Endothelial cell of umbilical vein (primary cell): ENCODE results near the gene FLNB. TPM values are rescaled to one million over a fixed set of nuclear protein-coding genes. Genes with fewer than 3 reads are reported as not detected.

ENCODE experiments used
- BruUV-seq: library from RNA; stranded (reverse); fragments of 400-500 nt; replicated peaks from 2 replicates; lab custom pipeline; 2021; lab: Mats Ljungman, UMichigan
- CTCF ChIA-PET: fragments of 300-600, 350-600 bp; sonication (Branson Sonifier 250); formaldehyde crosslinking; loops from one replicate; lab custom pipeline; 2021; ENCODE audit warnings: antibody characterized with exemption, inconsistent platforms; lab: Charles Lee
- POLR2A ChIA-PET: fragments of 300-600, 350-600 bp; sonication (Branson Sonifier 250); formaldehyde crosslinking; loops from one replicate; lab custom pipeline; 2021; ENCODE audit warnings: antibody characterized with exemption, inconsistent platforms; lab: Charles Lee
- DNase-seq: peaks from one replicate; pipeline ENCODE4 v3.0.0-alpha.2; 2011; ENCODE audit warnings: low read depth, low spot score
- FAIRE-seq: peaks from 2 replicates; lab custom pipeline; 2011; peaks lifted over from hg19 to GRCh38; lab: Jason Lieb, UNC
- H2AFZ ChIP-seq: 2 replicates; pipeline ENCODE4 v1.6.0; 2012; ENCODE audit warnings: low read depth, low read length, control low read depth, inconsistent platforms
- H3K27ac ChIP-seq: 2 replicates; pipeline ENCODE4 v1.5.1; 2011; ENCODE audit warnings: low read depth, mild to moderate bottlenecking, control low read depth, low read length, moderate library complexity; ENCODE audit not compliant: insufficient read depth
- H3K27me3 ChIP-seq, 2 experiments: 2 replicates each; pipeline versions ENCODE4 v1.6.0 to v1.6.1; 2011; ENCODE audit warnings: low read length in 2 of 2, mixed read lengths in 1 of 2; ENCODE audit not compliant: control insufficient read depth in 2 of 2, insufficient read depth in 2 of 2
- H3K36me3 ChIP-seq, 2 experiments: 2 replicates in 1 of 2; 3 replicates in 1 of 2; pipeline ENCODE4 v1.5.1; 2011; ENCODE audit warnings: low read length in 2 of 2, mild to moderate bottlenecking in 1 of 2, moderate library complexity in 1 of 2; ENCODE audit not compliant: control insufficient read depth in 2 of 2, insufficient read depth in 2 of 2; ENCODE audit errors: extremely low read depth in 1 of 2
- H3K4me1 ChIP-seq: 3 replicates; pipeline ENCODE4 v1.5.1; 2011; ENCODE audit warnings: mild to moderate bottlenecking, low read length; ENCODE audit not compliant: control insufficient read depth, insufficient read depth; ENCODE audit errors: extremely low read depth
- H3K4me2 ChIP-seq: 2 replicates; pipeline ENCODE4 v1.6.1; 2011; ENCODE audit warnings: low read length, control low read depth, mixed read lengths; ENCODE audit not compliant: insufficient read depth
- H3K4me3 ChIP-seq, 3 experiments: fragments of 200-600 bp in 1 of 3; sonication (generic), shearing (Covaris generic) in 1 of 3; replicated peaks in 1 of 3; 2 replicates each; pipeline ENCODE4 v1.5.1; 2011 to 2016; ENCODE audit warnings: control low read depth in 3 of 3, low read length in 3 of 3, mild to moderate bottlenecking in 2 of 3, inconsistent platforms in 1 of 3, low read depth in 1 of 3, moderate library complexity in 1 of 3; ENCODE audit not compliant: insufficient read depth in 1 of 3
- H3K79me2 ChIP-seq: 2 replicates; pipeline ENCODE4 v1.6.0; 2012; ENCODE audit warnings: low read length, inconsistent platforms; ENCODE audit not compliant: control insufficient read depth, insufficient read depth
- H3K9ac ChIP-seq: replicated peaks from 2 replicates; pipeline ENCODE3; 2011; ENCODE audit warnings: low read length, control low read depth; ENCODE audit not compliant: insufficient read depth; ENCODE audit errors: extremely low read depth
- H3K9me1 ChIP-seq: replicated peaks from 3 replicates; pipeline ENCODE4 v1.6.0; 2011; ENCODE audit warnings: mild to moderate bottlenecking, low read length; ENCODE audit not compliant: control insufficient read depth, insufficient read depth; ENCODE audit errors: extremely low read depth
- H3K9me3 ChIP-seq: replicated peaks from 2 replicates; pipeline ENCODE4 v1.5.1; 2012; ENCODE audit warnings: low read length, inconsistent platforms; ENCODE audit not compliant: control insufficient read depth, insufficient read depth
- H4K20me1 ChIP-seq: replicated peaks from 2 replicates; pipeline ENCODE3; 2011; ENCODE audit warnings: mild to moderate bottlenecking, low read length; ENCODE audit not compliant: control insufficient read depth, insufficient read depth; ENCODE audit errors: extremely low read depth
- CTCF ChIP-seq, 2 donors: IDR thresholded peaks; 1 replicate in 1 of 2; 2 replicates in 1 of 2; pipeline ENCODE4 v1.5.1; 2011; ENCODE audit warnings: low read length in 2 of 2, mild to moderate bottlenecking in 2 of 2, moderate library complexity in 2 of 2, control low read depth in 1 of 2, inconsistent platforms in 1 of 2, low read depth in 1 of 2; ENCODE audit not compliant: insufficient read depth in 1 of 2; ENCODE audit errors: extremely low read depth in 1 of 2
- EZH2 ChIP-seq: IDR thresholded peaks from 2 replicates; pipeline ENCODE4 v1.6.1; 2012; ENCODE audit warnings: borderline replicate concordance, low read depth, mild to moderate bottlenecking, moderate library complexity, low read length, inconsistent platforms; ENCODE audit not compliant: severe bottlenecking
- FOS ChIP-seq: IDR thresholded peaks from 2 replicates; pipeline ENCODE4 v1.6.1; 2011; ENCODE audit warnings: mild to moderate bottlenecking, low read length, moderate library complexity, borderline replicate concordance; ENCODE audit not compliant: insufficient read depth
- GATA2 ChIP-seq: IDR thresholded peaks from 2 replicates; pipeline ENCODE4 v1.7.0; 2011; ENCODE audit warnings: low read depth, mild to moderate bottlenecking, moderate library complexity, mixed read lengths, low read length; ENCODE audit not compliant: insufficient read length, insufficient read depth
- JUN ChIP-seq: IDR thresholded peaks from 2 replicates; pipeline ENCODE4 v1.6.1; 2011; ENCODE audit warnings: borderline replicate concordance, low read depth; ENCODE audit not compliant: insufficient read length, insufficient read depth
- MAX ChIP-seq: IDR thresholded peaks from 2 replicates; pipeline ENCODE4 v1.6.1; 2011; ENCODE audit not compliant: insufficient read depth, insufficient read length
- MYC ChIP-seq: IDR thresholded peaks from one replicate; pipeline ENCODE4 v1.6.1; 2011; ENCODE audit warnings: mild to moderate bottlenecking, low read depth, low read length
- POLR2A ChIP-seq: IDR thresholded peaks from 2 replicates; pipeline ENCODE4 v1.6.1; 2012; ENCODE audit warnings: low read depth, mild to moderate bottlenecking, control low read depth, low read length
- POLR2AphosphoS5 ChIP-seq: IDR thresholded peaks from 2 replicates; pipeline ENCODE4 v1.6.1; 2012; ENCODE audit warnings: low read depth, mild to moderate bottlenecking, control low read depth, low read length, moderate library complexity; ENCODE audit not compliant: insufficient read depth
- dilution Hi-C: fragments of 300-500 bp; cut with MboI; formaldehyde crosslinking; loops from one replicate; pipeline ENCODE4 v1.15.0; 2019; ENCODE audit warnings: low sequenced_read_pairs; ENCODE audit not compliant: extremely low pct_ligation_motif_present
- intact Hi-C: fragments of 100-400 bp; cut with micrococcal nuclease; formaldehyde crosslinking; loops from one replicate; pipeline ENCODE4 v1.10.0; 2022
- polyA plus RNA-seq, 4 experiments: library from polyadenylated mRNA; depleted of rRNA in 3 of 4; stranded (reverse) in 3 of 4; unstranded in 1 of 4; fragments of >200 nt; gene quantifications; 2 replicates each; pipeline versions ENCODE4 v1.2.1 to v1.2.3, GENCODE V29; 2011 to 2012; ENCODE audit warnings: missing spikeins in 1 of 4
- total RNA-seq: library from RNA; stranded (reverse); gene quantifications from 2 replicates; pipeline ENCODE4 v1.2.3, GENCODE V29; 2021

FLNB gene
- total and polyA plus RNA-seq, 2 donors (not counting 3 experiments of a cell fraction or from before 2014, with no cell fraction given): 479 to 670 TPM

- peaks cover 6% of the 10 kb centered on the region for H3K79me2 ChIP-seq
- DNase-seq: no peak
- peaks cover 40 to 49% of the 10 kb centered on the region in 2 experiments for H3K36me3 ChIP-seq
- TF ChIP-seq FOS (no peak), MAX (no peak), GATA2 (no peak), MYC (no peak), JUN (no peak), POLR2A (no peak), EZH2 (no peak), CTCF (IDR thresholded peaks at IDR 0.05; ENCODE audit: extremely low read depth in 1 of 2, insufficient read depth in 1 of 2, low read depth in 1 of 2, low read length in 2 of 2) (no peak), POLR2AphosphoS5 (no peak)
- ChIA-PET POLR2A (no interaction called here), CTCF (no interaction called here)
- H3K9me3 ChIP-seq: no peaks in the 10 kb centered on the region
- BruUV-seq: no TSS peak
- H3K4me3 ChIP-seq: no peak overlapping the region
- no peak overlapping the region for H3K27ac ChIP-seq
- H2AFZ ChIP-seq: no peak overlapping the region
- H4K20me1 ChIP-seq: no peaks in the 10 kb centered on the region
- dilution Hi-C loops (no loop called here), intact Hi-C loops (no loop called here)
- H3K4me2 ChIP-seq: no peak overlapping the region
- no peak overlapping the region for H3K9ac ChIP-seq
- no peak for FAIRE-seq
- H3K9me1 ChIP-seq: no peaks in the 10 kb centered on the region
- H3K27me3 ChIP-seq: no peaks in the 10 kb centered on the region
- peaks cover 22% of the 10 kb centered on the region for H3K4me1 ChIP-seq
Measured at GRCh38 chr3:58169371-58169770, 161.1 kb downstream of the FLNB start.
